Thyroid gland (tissue), 4 donors: ENCODE measurements around the gene SHROOM1. TPM values are rescaled to one million over a fixed set of nuclear protein-coding genes. Genes with fewer than 3 reads are reported as not detected.
"Not testable (repeated sequence)": the region's sequence is repeated elsewhere in the genome, so short reads cannot be mapped to it uniquely, and the experiment has no call there.

Source experiments
- DNase-seq, 2 donors: peaks; one replicate each; pipeline ENCODE4 v3.0.0-alpha.2; 2019
- H3K27ac ChIP-seq, 3 donors: fragments of 200-600 bp; sonication (generic); 1 replicate in 2 of 3; 2 replicates in 1 of 3; pipeline ENCODE4 v1.5.1; 2016 to 2019; ENCODE audit warnings: mild to moderate bottlenecking in 1 of 3, moderate library complexity in 1 of 3
- H3K27me3 ChIP-seq: fragments of 200-600 bp; sonication (generic); one replicate; pipeline ENCODE4 v1.5.1; 2019
- H3K36me3 ChIP-seq, 2 donors: fragments of 200-600 bp; sonication (generic); one replicate each; pipeline ENCODE4 v1.5.1; 2016 to 2019
- H3K4me1 ChIP-seq, 2 donors: fragments of 200-600 bp; sonication (generic); one replicate each; pipeline ENCODE4 v1.5.1; 2017 to 2019
- H3K4me3 ChIP-seq, 3 donors: fragments of 200-600 bp; sonication (generic); replicated peaks in 1 of 3; 1 replicate in 2 of 3; 2 replicates in 1 of 3; pipeline ENCODE4 v1.5.1; 2016; ENCODE audit warnings: mild to moderate bottlenecking in 1 of 3
- H3K9me3 ChIP-seq: fragments of 200-600 bp; sonication (generic); one replicate; pipeline ENCODE4 v1.5.1; 2017
- CTCF ChIP-seq, 6 experiments: fragments of 200-600 bp in 3 of 6; fragments of 450-650 bp in 3 of 6; sonication (generic) in 3 of 6; IDR thresholded peaks; one replicate each; pipeline ENCODE4 v1.5.1; 2016 to 2019; ENCODE audit warnings: antibody characterized with exemption in 6 of 6, mild to moderate bottlenecking in 2 of 6, inconsistent platforms in 1 of 6, moderate library complexity in 1 of 6
- POLR2A ChIP-seq, 2 donors: fragments of 450-650 bp; IDR thresholded peaks; one replicate each; pipeline ENCODE4 v1.6.1; 2017; ENCODE audit warnings: antibody characterized with exemption in 2 of 2, mild to moderate bottlenecking in 2 of 2, moderate library complexity in 1 of 2
- WGBS, 2 donors: methylation state at CpG; one replicate each; pipeline ENCODE4 v1.1.5; 2017; 5-methylcytosine and 5-hydroxymethylcytosine counted together
- intact Hi-C: fragments of 100-400 bp; cut with DNase I; formaldehyde crosslinking; loops from one replicate; pipeline ENCODE4 v1.15.1; 2023
- total RNA-seq, 4 donors: library from RNA; depleted of rRNA; stranded (reverse); fragments of >200 nt; gene quantifications; one replicate each; pipeline ENCODE4 v1.2.3, GENCODE V29; 2016

Gene SHROOM1
- total RNA-seq, 4 donors from 2014 or later, result 7.6 to 21.4 (median 14.2) TPM

- H3K4me3 ChIP-seq, intact Hi-C loops, H3K27ac ChIP-seq, H3K36me3 ChIP-seq, H3K4me1 ChIP-seq, H3K9me3 ChIP-seq, DNase-seq, H3K27me3 ChIP-seq: not testable (repeated sequence)
- WGBS, 2 donors, result 87 to 89% methylated on average over 5 of the region's 5 CpGs
Observed at GRCh38 chr5:132802685-132803066, 27.8 kb downstream of the SHROOM1 start.

- intact Hi-C loops, result no loop called here
- Histone ChIP-seq H3K27me3 (no peaks in the 10 kb centered on the region), H3K9me3 (no peaks in the 10 kb centered on the region), H3K4me1 (no peaks in the 10 kb centered on the region), H3K4me3 (no peak overlapping the region), H3K36me3 (no peaks in the 10 kb centered on the region), H3K27ac (no peak overlapping the region)
- TF ChIP-seq CTCF (IDR thresholded peaks at IDR 0.05) (no peak), POLR2A (IDR thresholded peaks at IDR 0.05) (no peak)
- WGBS, 2 donors, result 82 to 89% methylated on average over 5 of the region's 5 CpGs
- no peak for DNase-seq
Observed at GRCh38 chr5:132802044-132802684, 28.3 kb downstream of the SHROOM1 start.

GRCh38 chr5:132800545-132800944 lies 29.9 kb downstream of the SHROOM1 start:
- Histone ChIP-seq H3K9me3 (no peaks in the 10 kb centered on the region), H3K4me3 (no peak overlapping the region), H3K4me1 (no peaks in the 10 kb centered on the region), H3K36me3 (no peaks in the 10 kb centered on the region), H3K27me3 (no peaks in the 10 kb centered on the region), H3K27ac (no peak overlapping the region)
- 76 to 79% methylated on average over 2 of the region's 2 CpGs for WGBS, 2 donors
- TF ChIP-seq CTCF (IDR thresholded peaks at IDR 0.05), result no peak
- no peak for TF ChIP-seq POLR2A (IDR thresholded peaks at IDR 0.05)
- DNase-seq, result no peak
- intact Hi-C loops, result no loop called here

GRCh38 chr5:132799392-132799791 lies 31.1 kb downstream of the SHROOM1 start:
- no peaks in the 10 kb centered on the region for H3K9me3 ChIP-seq
- 84 to 92% methylated on average over 2 of the region's 2 CpGs for WGBS, 2 donors
- intact Hi-C loops, result no loop called here
- no peaks in the 10 kb centered on the region for H3K4me1 ChIP-seq
- no peak overlapping the region for H3K4me3 ChIP-seq
- TF ChIP-seq POLR2A (IDR thresholded peaks at IDR 0.05), result no peak
- H3K27ac ChIP-seq, result no peak overlapping the region
- H3K27me3 ChIP-seq, result no peaks in the 10 kb centered on the region
- H3K36me3 ChIP-seq, result no peaks in the 10 kb centered on the region
- no peak for DNase-seq

GRCh38 chr5:132797651-132798050 lies 32.8 kb downstream of the SHROOM1 start:
- no peak for TF ChIP-seq CTCF (IDR thresholded peaks at IDR 0.05)
- no peak for TF ChIP-seq POLR2A (IDR thresholded peaks at IDR 0.05)
- intact Hi-C loops, result no loop called here
- Histone ChIP-seq H3K27me3 (no peaks in the 10 kb centered on the region), H3K27ac (no peak overlapping the region), H3K36me3 (no peaks in the 10 kb centered on the region), H3K9me3 (no peaks in the 10 kb centered on the region), H3K4me3 (no peak overlapping the region), H3K4me1 (no peaks in the 10 kb centered on the region)
- 84 to 87% methylated on average over 2 of the region's 2 CpGs for WGBS, 2 donors
- no peak for DNase-seq

GRCh38 chr5:132791026-132791425 lies 39.4 kb downstream of the SHROOM1 start:
- H3K27ac ChIP-seq, result no peak overlapping the region
- TF ChIP-seq POLR2A (IDR thresholded peaks at IDR 0.05) (no peak), CTCF (IDR thresholded peaks at IDR 0.05) (no peak)
- H3K36me3 ChIP-seq, result no peaks in the 10 kb centered on the region
- H3K9me3 ChIP-seq, result no peaks in the 10 kb centered on the region
- no peak overlapping the region for H3K4me3 ChIP-seq
- no peaks in the 10 kb centered on the region for H3K4me1 ChIP-seq
- H3K27me3 ChIP-seq, result no peaks in the 10 kb centered on the region
- intact Hi-C loops, result no loop called here
- no peak for DNase-seq
- WGBS, 2 donors, result 93 to 98% methylated on average over 3 of the region's 3 CpGs
